PC-9 (cell line): ENCODE measurements around the gene ANAPC5. TPM values are rescaled to one million over a fixed set of nuclear protein-coding genes. Genes with fewer than 3 reads are reported as not detected.
"Not testable (repeated sequence)": the region's sequence is repeated elsewhere in the genome, so short reads cannot be mapped to it uniquely, and the experiment has no call there.

ENCODE experiments used
- BruUV-seq: library from RNA; stranded (reverse); fragments of 400-500 nt; replicated peaks from 2 replicates; lab custom pipeline; 2021; lab: Mats Ljungman, UMichigan
- CTCF ChIA-PET: fragments of 300-600 bp; sonication (Branson Sonifier 250); formaldehyde crosslinking; loops from one replicate; lab custom pipeline; 2022; ENCODE audit warnings: antibody characterized with exemption; lab: Charles Lee
- POLR2A ChIA-PET: fragments of 300-600 bp; sonication (Branson Sonifier 250); formaldehyde crosslinking; loops from one replicate; lab custom pipeline; 2022; ENCODE audit warnings: antibody characterized with exemption; ENCODE audit not compliant: unreplicated experiment; lab: Charles Lee
- DNase-seq, 2 experiments: peaks; one replicate each; pipeline versions ENCODE4 v3.0.0 to v3.0.0-alpha.2; 2015 to 2022; ENCODE audit warnings: mixed read lengths in 1 of 2
- H2AFZ ChIP-seq: fragments of 200-600 bp; sonication (generic); 2 replicates; pipeline ENCODE4 v1.8.1; 2017; ENCODE audit warnings: antibody characterized with exemption
- H3F3A ChIP-seq: fragments of 200-600 bp; sonication (generic); 2 replicates; pipeline ENCODE4 v1.8.1; 2017; ENCODE audit warnings: antibody characterized with exemption, mild to moderate bottlenecking, low read depth; ENCODE audit not compliant: insufficient read depth
- H3K27ac ChIP-seq: fragments of 200-600 bp; sonication (generic); 2 replicates; pipeline ENCODE4 v1.6.1; 2016; ENCODE audit warnings: mixed run types
- H3K27me3 ChIP-seq: fragments of 200-600 bp; sonication (generic); 2 replicates; pipeline ENCODE4 v1.6.1; 2016; ENCODE audit warnings: low read depth, mixed run types; ENCODE audit not compliant: insufficient read depth
- H3K36me3 ChIP-seq: fragments of 200-600 bp; sonication (generic); 2 replicates; pipeline ENCODE4 v1.6.1; 2016; ENCODE audit warnings: low read depth, mixed run types
- H3K4me1 ChIP-seq: fragments of 200-600 bp; sonication (generic); replicated peaks from 2 replicates; pipeline ENCODE4 v1.6.1; 2016; ENCODE audit warnings: mixed run types; ENCODE audit not compliant: insufficient read depth
- H3K4me2 ChIP-seq: fragments of 200-600 bp; sonication (generic); 2 replicates; pipeline ENCODE4 v1.6.1; 2017; ENCODE audit warnings: mixed run types
- H3K4me3 ChIP-seq: fragments of 200-600 bp; sonication (generic); 2 replicates; pipeline ENCODE4 v1.6.1; 2016; ENCODE audit warnings: mixed run types
- H3K79me2 ChIP-seq: fragments of 200-600 bp; sonication (generic); 2 replicates; pipeline ENCODE4 v1.6.1; 2017; ENCODE audit warnings: low read depth, mixed run types
- H3K9me2 ChIP-seq: fragments of 200-600 bp; sonication (generic); 2 replicates; pipeline ENCODE4 v1.8.1; 2017; ENCODE audit warnings: mild to moderate bottlenecking; ENCODE audit not compliant: insufficient read depth
- H3K9me3 ChIP-seq: fragments of 200-600 bp; sonication (generic); 2 replicates; pipeline ENCODE4 v1.8.1; 2016; ENCODE audit warnings: low read depth; ENCODE audit not compliant: insufficient read depth
- H4K20me1 ChIP-seq: fragments of 200-600 bp; sonication (generic); 2 replicates; pipeline ENCODE4 v1.8.1; 2017; ENCODE audit not compliant: insufficient read depth
- EZH2 ChIP-seq: fragments of 200-600 bp; sonication (generic); IDR thresholded peaks from 2 replicates; pipeline ENCODE4 v1.8.0; 2017; ENCODE audit warnings: antibody characterized with exemption, low read depth
- intact Hi-C: fragments of 100-400 bp; cut with micrococcal nuclease; formaldehyde crosslinking; loops from one replicate; pipeline ENCODE4 v1.10.0; 2022; ENCODE audit not compliant: unreplicated experiment
- total RNA-seq: library from RNA; stranded (reverse); gene quantifications from 2 replicates; pipeline ENCODE4 v1.2.3, GENCODE V29; 2021
- TF ChIP-seq, protein P1 (sequence below): fragments of 200-600 bp; sonication (generic); conservative IDR thresholded peaks from 2 replicates; pipeline ENCODE4 v1.6.1; 2017; ENCODE audit warnings: mixed run types, antibody characterized with exemption, mild to moderate bottlenecking, moderate library complexity

Gene ANAPC5
- total RNA-seq, 1 experiment from 2014 or later = 93.6 TPM

DNA sequence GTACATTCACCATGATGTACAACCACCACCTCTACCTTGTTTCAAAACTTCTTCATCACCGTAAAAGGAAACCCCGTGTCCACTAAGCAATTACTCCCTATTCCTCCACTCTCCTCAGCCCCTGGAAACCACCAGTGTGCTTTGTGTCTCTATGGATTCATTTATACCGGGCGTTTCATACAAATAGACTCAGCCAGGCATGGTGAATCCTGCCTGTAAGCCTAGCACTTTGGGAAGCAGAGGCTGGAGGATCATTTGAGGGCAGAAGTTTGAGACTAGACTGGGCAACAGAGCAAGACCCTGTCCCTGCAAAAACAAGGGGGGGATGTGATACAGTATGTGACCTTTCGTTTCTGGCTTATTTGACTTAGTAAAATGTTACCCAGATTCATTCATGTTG lies 26.5 kb upstream of the ANAPC5 start:
- no peak overlapping the region for H3K27ac ChIP-seq
- no peaks in the 10 kb centered on the region for H3K36me3 ChIP-seq
- H3K9me2 ChIP-seq = no peaks in the 10 kb centered on the region
- no peak overlapping the region for H3K4me3 ChIP-seq
- H3K9me3 ChIP-seq = no peaks in the 10 kb centered on the region
- H3F3A ChIP-seq = no peaks in the 10 kb centered on the region
- POLR2A ChIA-PET = no interaction called here
- BruUV-seq = no TSS peak
- TF ChIP-seq, protein P1, sequence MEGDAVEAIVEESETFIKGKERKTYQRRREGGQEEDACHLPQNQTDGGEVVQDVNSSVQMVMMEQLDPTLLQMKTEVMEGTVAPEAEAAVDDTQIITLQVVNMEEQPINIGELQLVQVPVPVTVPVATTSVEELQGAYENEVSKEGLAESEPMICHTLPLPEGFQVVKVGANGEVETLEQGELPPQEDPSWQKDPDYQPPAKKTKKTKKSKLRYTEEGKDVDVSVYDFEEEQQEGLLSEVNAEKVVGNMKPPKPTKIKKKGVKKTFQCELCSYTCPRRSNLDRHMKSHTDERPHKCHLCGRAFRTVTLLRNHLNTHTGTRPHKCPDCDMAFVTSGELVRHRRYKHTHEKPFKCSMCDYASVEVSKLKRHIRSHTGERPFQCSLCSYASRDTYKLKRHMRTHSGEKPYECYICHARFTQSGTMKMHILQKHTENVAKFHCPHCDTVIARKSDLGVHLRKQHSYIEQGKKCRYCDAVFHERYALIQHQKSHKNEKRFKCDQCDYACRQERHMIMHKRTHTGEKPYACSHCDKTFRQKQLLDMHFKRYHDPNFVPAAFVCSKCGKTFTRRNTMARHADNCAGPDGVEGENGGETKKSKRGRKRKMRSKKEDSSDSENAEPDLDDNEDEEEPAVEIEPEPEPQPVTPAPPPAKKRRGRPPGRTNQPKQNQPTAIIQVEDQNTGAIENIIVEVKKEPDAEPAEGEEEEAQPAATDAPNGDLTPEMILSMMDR = no peak
- TF ChIP-seq EZH2 = no peak
- CTCF ChIA-PET = no interaction called here
- no peaks in the 10 kb centered on the region for H3K79me2 ChIP-seq
- no peaks in the 10 kb centered on the region for H4K20me1 ChIP-seq
- intact Hi-C loops = no loop called here
- H2AFZ ChIP-seq = no peak overlapping the region
- DNase-seq = no peak
- H3K4me2 ChIP-seq = no peak overlapping the region
- no peaks in the 10 kb centered on the region for H3K27me3 ChIP-seq
- no peaks in the 10 kb centered on the region for H3K4me1 ChIP-seq

- Histone ChIP-seq H3K27me3 (no peaks in the 10 kb centered on the region), H3K36me3 (no peaks in the 10 kb centered on the region), H2AFZ (no peak overlapping the region), H3K4me1 (no peaks in the 10 kb centered on the region), H4K20me1 (no peaks in the 10 kb centered on the region), H3K27ac (no peak overlapping the region), H3K9me3 (no peaks in the 10 kb centered on the region), H3K79me2 (no peaks in the 10 kb centered on the region), H3K4me3 (no peak overlapping the region), H3F3A (no peaks in the 10 kb centered on the region), H3K9me2 (no peaks in the 10 kb centered on the region), H3K4me2 (no peak overlapping the region)
- ChIA-PET POLR2A (no interaction called here), CTCF (interaction anchor here (0.5 kb wide), 1 partner anchor 66 kb away, joined by 5 read pairs; no protein-coding TSS in a partner anchor)
- TF ChIP-seq, protein P1 = no peak
- TF ChIP-seq EZH2 = no peak
- BruUV-seq = no TSS peak
- no peak for DNase-seq
- intact Hi-C loops = no loop called here
Observed at GRCh38 chr12:121376754-121377697, 24.8 kb upstream of the ANAPC5 start.

DNA sequence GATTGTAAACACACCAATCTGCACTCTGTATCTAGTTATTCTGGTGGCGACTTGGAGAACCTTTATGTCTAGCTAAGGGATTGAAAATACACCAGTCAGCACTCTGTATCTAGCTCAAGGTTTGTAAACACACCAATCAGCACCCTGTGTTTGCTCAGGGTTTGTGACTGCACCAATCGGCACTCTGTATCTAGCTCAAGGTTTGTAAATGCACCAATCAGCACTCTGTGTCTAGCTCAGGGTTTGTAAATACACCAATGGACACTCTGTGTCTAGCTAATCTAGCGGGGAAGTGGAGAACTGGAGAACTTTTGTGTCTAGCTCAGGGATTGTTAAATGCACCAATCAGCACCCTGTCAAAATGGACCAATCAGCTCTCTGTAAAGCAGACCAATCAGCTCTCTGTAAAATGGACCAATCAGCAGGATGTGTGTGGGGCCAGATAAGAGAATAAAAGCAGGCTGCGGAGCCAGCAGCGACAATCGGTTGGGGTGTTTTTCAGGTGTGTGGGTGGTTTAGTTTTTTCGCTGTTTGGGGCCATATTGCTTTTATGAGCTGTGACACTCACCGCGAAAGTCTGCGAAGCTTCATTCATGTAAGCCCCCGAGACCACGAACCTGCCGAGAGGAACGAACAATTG lies 22.9 kb upstream of the ANAPC5 start:
- BruUV-seq, CTCF ChIA-PET, POLR2A ChIA-PET: not testable (repeated sequence)

GRCh38 chr12:121374336-121374735 lies 22.1 kb upstream of the ANAPC5 start:
- H3K9me2 ChIP-seq, intact Hi-C loops, POLR2A ChIA-PET, H3K4me3 ChIP-seq, H3K4me2 ChIP-seq, H3K27ac ChIP-seq, H2AFZ ChIP-seq, H3F3A ChIP-seq, BruUV-seq, H4K20me1 ChIP-seq, H3K4me1 ChIP-seq, H3K79me2 ChIP-seq, H3K9me3 ChIP-seq, H3K27me3 ChIP-seq, H3K36me3 ChIP-seq, DNase-seq: not testable (repeated sequence)
- CTCF ChIA-PET = interaction anchor here (0.7 kb wide), 1 partner anchor 67 kb away, joined by 3 read pairs; no protein-coding TSS in a partner anchor

More for the DNA sequence above, 22.9 kb upstream of the ANAPC5 start:
- H3K9me3 ChIP-seq, H3K27me3 ChIP-seq, DNase-seq, H3K79me2 ChIP-seq, H3K4me2 ChIP-seq, H3F3A ChIP-seq, H3K27ac ChIP-seq, H3K4me1 ChIP-seq, H3K36me3 ChIP-seq, H3K4me3 ChIP-seq, H4K20me1 ChIP-seq, intact Hi-C loops, H3K9me2 ChIP-seq, H2AFZ ChIP-seq: not testable (repeated sequence)
